K562 (cell line): ENCODE results near the gene PRPSAP1. TPM values are rescaled to one million over a fixed set of nuclear protein-coding genes. Genes with fewer than 3 reads are reported as not detected.

Experiments used
- GTF2E2 ChIP-seq: fragments of 200-800 bp; sonication (Bioruptor generic); IDR thresholded peaks from 2 replicates; pipeline ENCODE4 v1.6.1; 2016; ENCODE audit warnings: missing genetic modification characterization, missing compliant biosample characterization
- JUND ChIP-seq, 2 experiments: IDR thresholded peaks; 2 replicates in 1 of 2; 3 replicates in 1 of 2; pipeline ENCODE4 v1.6.1; 2011; ENCODE audit warnings: borderline replicate concordance in 2 of 2, low read depth in 2 of 2, low read length in 2 of 2, improper control_type of control experiment in 1 of 2, missing biosample characterization in 1 of 2, missing genetic modification characterization in 1 of 2, missing genetic modification reagents in 1 of 2
- MYBL2 ChIP-seq, 2 experiments: fragments of 450-650 bp in 1 of 2; sonication (generic) in 1 of 2; formaldehyde crosslinking in 1 of 2; IDR thresholded peaks; 2 replicates each; pipeline versions ENCODE4 v1.6.1 to v1.8.1; 2017 to 2022; ENCODE audit warnings: borderline replicate concordance in 1 of 2, inconsistent platforms in 1 of 2, low read depth in 1 of 2, mild to moderate bottlenecking in 1 of 2, missing genetic modification reagents in 1 of 2, moderate library complexity in 1 of 2
- OTX1 ChIP-seq: fragments of 450-650 bp; formaldehyde crosslinking; IDR thresholded peaks from 2 replicates; pipeline ENCODE4 v1.4.0; 2022; ENCODE audit warnings: mild to moderate bottlenecking
- RERE ChIP-seq: sonication (generic); formaldehyde crosslinking; IDR thresholded peaks from 2 replicates; pipeline ENCODE4 v1.8.0; 2023; ENCODE audit warnings: missing genetic modification reagents, mild to moderate bottlenecking, borderline replicate concordance
- ZNF551 ChIP-seq: fragments of 250-450 bp; sonication (Bioruptor Pico); IDR thresholded peaks from 2 replicates; pipeline ENCODE4 v1.5.0; 2021; ENCODE audit warnings: mild to moderate bottlenecking, moderate library complexity
- polyA plus RNA-seq, 8 experiments: library from polyadenylated mRNA; depleted of rRNA in 4 of 8; stranded (reverse) in 5 of 8; unstranded in 3 of 8; fragments of >200 nt; fragmentation: Nextera tagmentation in 2 of 8; fragmentation: Illumina TruSeq in 1 of 8; extraction: Ambion mirVana in 2 of 8; extraction: Trizol in 1 of 8; gene quantifications; 2 replicates each; pipeline versions ENCODE4 v1.2.1 to v1.2.3, GENCODE V29; 2011 to 2014; ENCODE audit warnings: inconsistent platforms in 1 of 8, missing spikeins in 1 of 8
- total RNA-seq, 7 experiments: library from RNA; depleted of rRNA in 6 of 7; stranded (reverse); fragments of >200 nt in 6 of 7; fragmentation: Illumina TruSeq in 2 of 7; extraction: Trizol in 2 of 7; gene quantifications; 2 replicates each; pipeline versions ENCODE4 v1.2.1 to v1.2.3, GENCODE V29; 2011 to 2021; ENCODE audit warnings: low replicate concordance in 1 of 7
- TF ChIP-seq, protein P1 (sequence below): fragments of 450-650 bp; IDR thresholded peaks from 2 replicates; pipeline ENCODE4 v1.6.1; 2016; ENCODE audit warnings: mild to moderate bottlenecking
- TF ChIP-seq, protein P2 (sequence below): fragments of 450-650 bp; IDR thresholded peaks from 2 replicates; pipeline ENCODE4 v1.6.1; 2018; ENCODE audit warnings: mild to moderate bottlenecking, low read depth; ENCODE audit not compliant: partially characterized antibody

The PRPSAP1 gene
- total and polyA plus RNA-seq, 9 of the 15 experiments (the other 6 are each of a cell fraction or from before 2014, with no cell fraction given) = 21.9 to 77.1 (median 40.8) TPM

DNA sequence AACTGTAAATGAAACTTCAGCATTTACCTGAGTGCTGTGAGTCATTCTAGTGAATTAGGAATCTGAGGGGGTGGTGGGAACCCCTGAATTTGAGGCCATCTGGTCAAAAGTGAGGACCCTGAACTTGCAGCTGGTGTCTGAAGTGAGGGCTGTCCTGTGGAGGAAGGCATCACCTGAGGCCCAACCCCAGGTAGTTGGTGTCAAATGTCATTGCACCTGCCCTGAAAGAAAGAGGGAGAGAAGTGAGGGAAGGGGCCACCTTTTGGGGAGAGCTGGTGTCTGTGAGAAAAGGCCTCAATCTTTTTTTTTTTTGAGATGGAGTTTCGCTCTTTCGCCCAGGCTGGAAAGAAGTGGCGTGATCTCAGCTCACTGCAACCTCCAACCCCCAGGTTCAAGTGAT, 12.5 kb upstream of the PRPSAP1 start (continued):
- no peak for TF ChIP-seq GTF2E2
- TF ChIP-seq JUND (IDR thresholded peaks at IDR 0.05; ENCODE audit: borderline replicate concordance, low read depth, low read length) = no peak
- TF ChIP-seq JUND (tag; IDR thresholded peaks at IDR 0.05; ENCODE audit: borderline replicate concordance, low read depth, low read length) = no peak
- TF ChIP-seq, protein P1, sequence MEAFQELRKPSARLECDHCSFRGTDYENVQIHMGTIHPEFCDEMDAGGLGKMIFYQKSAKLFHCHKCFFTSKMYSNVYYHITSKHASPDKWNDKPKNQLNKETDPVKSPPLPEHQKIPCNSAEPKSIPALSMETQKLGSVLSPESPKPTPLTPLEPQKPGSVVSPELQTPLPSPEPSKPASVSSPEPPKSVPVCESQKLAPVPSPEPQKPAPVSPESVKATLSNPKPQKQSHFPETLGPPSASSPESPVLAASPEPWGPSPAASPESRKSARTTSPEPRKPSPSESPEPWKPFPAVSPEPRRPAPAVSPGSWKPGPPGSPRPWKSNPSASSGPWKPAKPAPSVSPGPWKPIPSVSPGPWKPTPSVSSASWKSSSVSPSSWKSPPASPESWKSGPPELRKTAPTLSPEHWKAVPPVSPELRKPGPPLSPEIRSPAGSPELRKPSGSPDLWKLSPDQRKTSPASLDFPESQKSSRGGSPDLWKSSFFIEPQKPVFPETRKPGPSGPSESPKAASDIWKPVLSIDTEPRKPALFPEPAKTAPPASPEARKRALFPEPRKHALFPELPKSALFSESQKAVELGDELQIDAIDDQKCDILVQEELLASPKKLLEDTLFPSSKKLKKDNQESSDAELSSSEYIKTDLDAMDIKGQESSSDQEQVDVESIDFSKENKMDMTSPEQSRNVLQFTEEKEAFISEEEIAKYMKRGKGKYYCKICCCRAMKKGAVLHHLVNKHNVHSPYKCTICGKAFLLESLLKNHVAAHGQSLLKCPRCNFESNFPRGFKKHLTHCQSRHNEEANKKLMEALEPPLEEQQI = no peak
- TF ChIP-seq, protein P2, sequence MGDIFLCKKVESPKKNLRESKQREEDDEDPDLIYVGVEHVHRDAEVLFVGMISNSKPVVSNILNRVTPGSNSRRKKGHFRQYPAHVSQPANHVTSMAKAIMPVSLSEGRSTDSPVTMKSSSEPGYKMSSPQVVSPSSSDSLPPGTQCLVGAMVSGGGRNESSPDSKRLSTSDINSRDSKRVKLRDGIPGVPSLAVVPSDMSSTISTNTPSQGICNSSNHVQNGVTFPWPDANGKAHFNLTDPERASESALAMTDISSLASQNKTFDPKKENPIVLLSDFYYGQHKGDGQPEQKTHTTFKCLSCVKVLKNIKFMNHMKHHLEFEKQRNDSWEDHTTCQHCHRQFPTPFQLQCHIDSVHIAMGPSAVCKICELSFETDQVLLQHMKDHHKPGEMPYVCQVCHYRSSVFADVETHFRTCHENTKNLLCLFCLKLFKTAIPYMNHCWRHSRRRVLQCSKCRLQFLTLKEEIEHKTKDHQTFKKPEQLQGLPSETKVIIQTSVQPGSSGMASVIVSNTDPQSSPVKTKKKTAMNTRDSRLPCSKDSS = no peak
- TF ChIP-seq OTX1 (CRISPR knock-in tag) = no peak
- TF ChIP-seq RERE (CRISPR knock-in tag) = no peak
- no peak for TF ChIP-seq MYBL2 (IDR thresholded peaks at IDR 0.05; ENCODE audit: low read depth)
- no peak for TF ChIP-seq MYBL2 (CRISPR knock-in tag; IDR thresholded peaks at IDR 0.05; ENCODE audit: borderline replicate concordance)
- no peak for TF ChIP-seq ZNF551 (CRISPR knock-in tag)
